ENCODE data around the gene WASHC4.

The WASHC4 gene

DNA sequence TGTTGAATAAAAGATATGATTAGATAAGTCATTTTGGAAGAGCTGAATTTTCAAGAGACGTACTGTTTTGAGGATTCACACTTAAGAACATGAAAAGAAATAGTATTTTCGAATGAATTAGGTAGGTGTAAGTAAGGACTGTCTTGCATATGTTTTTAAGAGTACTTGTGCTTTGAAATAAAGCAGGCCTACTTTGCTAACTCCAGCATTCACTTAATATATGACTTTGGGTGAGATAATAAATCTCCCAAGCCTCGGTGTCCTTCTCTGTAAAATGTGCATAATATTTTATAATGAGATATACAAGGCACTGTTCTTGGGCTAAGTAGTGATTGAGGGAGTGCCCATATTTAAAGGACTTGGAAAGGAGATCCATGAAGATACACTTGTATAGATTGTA is 54.6 kb downstream of the WASHC4 start:
- H3K9me3 ChIP-seq (ENCODE audit: control extremely low read depth in 1 of 5, control insufficient read depth in 4 of 5, insufficient read depth in 2 of 5, low read depth in 1 of 5, low read length in 4 of 5) = no peaks in the 10 kb centered on the region
- no peak for DNase-seq
- H3K4me3 ChIP-seq (ENCODE audit: control insufficient read depth in 1 of 7, extremely low read depth in 1 of 7, insufficient read depth in 4 of 7, low read depth in 2 of 7, low read length in 6 of 7) = no peak overlapping the region
- peak overlapping the region in 1 of 2 experiments; percentile 20 for H3K27ac ChIP-seq (ENCODE audit: insufficient read depth in 1 of 2, low read depth in 1 of 2, low read length in 2 of 2, poor library complexity in 1 of 2, severe bottlenecking in 2 of 2)
- ChIA-PET CTCF (interaction anchor here (1.1 kb wide), 1 partner anchor 25 kb away, joined by 3 read pairs; no protein-coding TSS in a partner anchor), POLR2A (no interaction called here)
- H3K4me1 ChIP-seq (ENCODE audit: control extremely low read depth in 1 of 4, control insufficient read depth in 4 of 4, insufficient read depth in 4 of 4, low read length in 3 of 4) = no peaks in the 10 kb centered on the region
- 100% methylated on average over 2 of the region's 3 CpGs for WGBS (ENCODE audit: insufficient coverage)
- H3K36me3 ChIP-seq (ENCODE audit: control insufficient read depth in 4 of 4, insufficient read depth in 4 of 4, low read length in 3 of 4) = peaks cover 19 to 84% (median 60%) of the 10 kb centered on the region in 4 experiments
- no peaks in the 10 kb centered on the region for H3K27me3 ChIP-seq (replicated peaks in 2 of 5; ENCODE audit: control insufficient read depth in 4 of 5, insufficient read depth in 5 of 5, low read length in 4 of 5)

DNA sequence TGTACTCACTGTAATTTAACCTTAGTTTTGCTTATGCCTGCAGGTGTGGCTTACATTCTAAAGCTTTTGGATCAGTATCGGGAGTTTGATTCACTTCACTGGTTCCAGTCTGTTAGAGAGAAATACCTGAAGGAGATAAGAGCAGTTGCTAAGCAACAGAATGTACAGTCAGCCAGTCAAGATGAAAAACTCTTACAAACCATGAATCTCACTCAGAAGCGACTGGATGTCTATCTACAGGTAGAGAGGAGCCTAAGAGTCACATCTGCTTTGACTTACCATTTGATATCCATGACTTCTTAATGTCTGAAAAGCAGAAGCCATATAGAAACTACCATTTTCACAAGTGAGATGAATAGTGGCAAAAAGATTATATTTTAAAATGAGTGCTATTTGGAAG is 56.5 kb downstream of the WASHC4 start:
- WGBS (ENCODE audit: insufficient coverage) = 100% methylated on average over 1 of the region's 2 CpGs
- Histone ChIP-seq H3K4me1 (ENCODE audit: control extremely low read depth in 1 of 4, control insufficient read depth in 4 of 4, insufficient read depth in 4 of 4, low read length in 3 of 4) (no peaks in the 10 kb centered on the region), H3K27me3 (replicated peaks in 2 of 5; ENCODE audit: control insufficient read depth in 4 of 5, insufficient read depth in 5 of 5, low read length in 4 of 5) (no peaks in the 10 kb centered on the region), H3K27ac (ENCODE audit: insufficient read depth in 1 of 2, low read depth in 1 of 2, low read length in 2 of 2, poor library complexity in 1 of 2, severe bottlenecking in 2 of 2) (no peak overlapping the region), H3K4me3 (ENCODE audit: control insufficient read depth in 1 of 7, extremely low read depth in 1 of 7, insufficient read depth in 4 of 7, low read depth in 2 of 7, low read length in 6 of 7) (no peak overlapping the region), H3K9me3 (ENCODE audit: control extremely low read depth in 1 of 5, control insufficient read depth in 4 of 5, insufficient read depth in 2 of 5, low read depth in 1 of 5, low read length in 4 of 5) (no peaks in the 10 kb centered on the region), H3K36me3 (ENCODE audit: control insufficient read depth in 4 of 4, insufficient read depth in 4 of 4, low read length in 3 of 4) (peaks cover 17 to 78% (median 48%) of the 10 kb centered on the region in 4 experiments)
- ChIA-PET CTCF (no interaction called here), POLR2A (interaction anchor here (0.5 kb wide), 1 partner anchor 24 kb away, joined by 5 read pairs; no protein-coding TSS in a partner anchor)
- DNase-seq = no peak

- POLR2A ChIA-PET = no interaction called here
- CTCF ChIA-PET = interaction anchor here (1.0 kb wide), 1 partner anchor 37 kb away, joined by 3 read pairs; no protein-coding TSS in a partner anchor
- H3K27ac ChIP-seq (ENCODE audit: insufficient read depth in 1 of 2, low read depth in 1 of 2, low read length in 2 of 2, poor library complexity in 1 of 2, severe bottlenecking in 2 of 2) = no peak overlapping the region
- peaks cover 11 to 78% (median 44%) of the 10 kb centered on the region in 4 experiments for H3K36me3 ChIP-seq (ENCODE audit: control insufficient read depth in 4 of 4, insufficient read depth in 4 of 4, low read length in 3 of 4)
- H3K4me1 ChIP-seq (ENCODE audit: control extremely low read depth in 1 of 4, control insufficient read depth in 4 of 4, insufficient read depth in 4 of 4, low read length in 3 of 4) = no peaks in the 10 kb centered on the region
- no peaks in the 10 kb centered on the region for H3K27me3 ChIP-seq (replicated peaks in 2 of 5; ENCODE audit: control insufficient read depth in 4 of 5, insufficient read depth in 5 of 5, low read length in 4 of 5)
- H3K9me3 ChIP-seq (ENCODE audit: control extremely low read depth in 1 of 5, control insufficient read depth in 4 of 5, insufficient read depth in 2 of 5, low read depth in 1 of 5, low read length in 4 of 5) = no peaks in the 10 kb centered on the region
- WGBS (ENCODE audit: insufficient coverage) = 100% methylated on average over 1 of the region's 1 CpG
- no peak for DNase-seq
- no peak overlapping the region for H3K4me3 ChIP-seq (ENCODE audit: control insufficient read depth in 1 of 7, extremely low read depth in 1 of 7, insufficient read depth in 4 of 7, low read depth in 2 of 7, low read length in 6 of 7)
These were observed 59.2 kb downstream of the WASHC4 start for GRCh38 chr12:105166736-105167135.

- POLR2A ChIA-PET = no interaction called here
- H3K9me3 ChIP-seq (ENCODE audit: control extremely low read depth in 1 of 5, control insufficient read depth in 4 of 5, insufficient read depth in 2 of 5, low read depth in 1 of 5, low read length in 4 of 5) = no peaks in the 10 kb centered on the region
- no peak for DNase-seq
- no peak overlapping the region for H3K4me3 ChIP-seq (ENCODE audit: control insufficient read depth in 1 of 7, extremely low read depth in 1 of 7, insufficient read depth in 4 of 7, low read depth in 2 of 7, low read length in 6 of 7)
- H3K4me1 ChIP-seq (ENCODE audit: control extremely low read depth in 1 of 4, control insufficient read depth in 4 of 4, insufficient read depth in 4 of 4, low read length in 3 of 4) = no peaks in the 10 kb centered on the region
- no peak overlapping the region for H3K27ac ChIP-seq (ENCODE audit: insufficient read depth in 1 of 2, low read depth in 1 of 2, low read length in 2 of 2, poor library complexity in 1 of 2, severe bottlenecking in 2 of 2)
- peaks cover 13 to 72% (median 41%) of the 10 kb centered on the region in 4 experiments for H3K36me3 ChIP-seq (ENCODE audit: control insufficient read depth in 4 of 4, insufficient read depth in 4 of 4, low read length in 3 of 4)
- CTCF ChIA-PET = no interaction called here
- H3K27me3 ChIP-seq (replicated peaks in 2 of 5; ENCODE audit: control insufficient read depth in 4 of 5, insufficient read depth in 5 of 5, low read length in 4 of 5) = no peaks in the 10 kb centered on the region
These were observed 59.8 kb downstream of the WASHC4 start for GRCh38 chr12:105167346-105167745.

- Histone ChIP-seq H3K36me3 (ENCODE audit: control insufficient read depth in 4 of 4, insufficient read depth in 4 of 4, low read length in 3 of 4) (peaks cover 11 to 70% (median 39%) of the 10 kb centered on the region in 4 experiments), H3K4me3 (ENCODE audit: control insufficient read depth in 1 of 7, extremely low read depth in 1 of 7, insufficient read depth in 4 of 7, low read depth in 2 of 7, low read length in 6 of 7) (no peak overlapping the region), H3K9me3 (ENCODE audit: control extremely low read depth in 1 of 5, control insufficient read depth in 4 of 5, insufficient read depth in 2 of 5, low read depth in 1 of 5, low read length in 4 of 5) (no peaks in the 10 kb centered on the region), H3K27me3 (replicated peaks in 2 of 5; ENCODE audit: control insufficient read depth in 4 of 5, insufficient read depth in 5 of 5, low read length in 4 of 5) (no peaks in the 10 kb centered on the region), H3K27ac (ENCODE audit: insufficient read depth in 1 of 2, low read depth in 1 of 2, low read length in 2 of 2, poor library complexity in 1 of 2, severe bottlenecking in 2 of 2) (no peak overlapping the region), H3K4me1 (ENCODE audit: control extremely low read depth in 1 of 4, control insufficient read depth in 4 of 4, insufficient read depth in 4 of 4, low read length in 3 of 4) (peaks cover 0 to under 1% (median 0%) of the 10 kb centered on the region in 4 experiments)
- CTCF ChIA-PET = no interaction called here
- POLR2A ChIA-PET = no interaction called here
- DNase-seq = no peak
These were observed 60.5 kb downstream of the WASHC4 start for GRCh38 chr12:105168006-105168405.

DNA sequence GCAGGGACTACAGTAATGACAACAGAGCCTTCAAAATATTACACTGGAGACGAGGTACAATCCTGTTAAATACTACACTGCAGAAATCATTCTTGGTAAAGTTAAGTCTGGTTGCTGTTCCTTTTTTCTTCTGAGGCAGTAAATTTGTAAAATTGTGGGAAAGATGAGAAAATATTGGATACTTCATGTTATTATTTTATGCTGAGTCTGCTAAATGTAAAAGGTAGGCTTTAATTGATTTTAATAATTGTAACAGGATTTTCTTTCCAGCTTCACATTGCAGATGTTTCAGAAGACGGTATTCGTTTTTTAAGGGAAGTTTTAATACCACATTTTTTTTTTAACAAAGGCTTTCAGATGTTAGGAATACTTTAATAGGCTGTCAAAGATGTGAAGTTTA is 62.6 kb downstream of the WASHC4 start:
- H3K36me3 ChIP-seq (ENCODE audit: control insufficient read depth in 4 of 4, insufficient read depth in 4 of 4, low read length in 3 of 4) = peaks cover 8 to 57% (median 27%) of the 10 kb centered on the region in 4 experiments
- no peaks in the 10 kb centered on the region for H3K9me3 ChIP-seq (ENCODE audit: control extremely low read depth in 1 of 5, control insufficient read depth in 4 of 5, insufficient read depth in 2 of 5, low read depth in 1 of 5, low read length in 4 of 5)
- H3K4me3 ChIP-seq (ENCODE audit: control insufficient read depth in 1 of 7, extremely low read depth in 1 of 7, insufficient read depth in 4 of 7, low read depth in 2 of 7, low read length in 6 of 7) = no peak overlapping the region
- CTCF ChIA-PET = interaction anchor here (1.0 kb wide), 1 partner anchor 10 kb away, joined by 3 read pairs; no protein-coding TSS in a partner anchor
- POLR2A ChIA-PET = no interaction called here
- no peak overlapping the region for H3K27ac ChIP-seq (ENCODE audit: insufficient read depth in 1 of 2, low read depth in 1 of 2, low read length in 2 of 2, poor library complexity in 1 of 2, severe bottlenecking in 2 of 2)
- H3K4me1 ChIP-seq (ENCODE audit: control extremely low read depth in 1 of 4, control insufficient read depth in 4 of 4, insufficient read depth in 4 of 4, low read length in 3 of 4) = peaks cover 0 to 10% (median 0%) of the 10 kb centered on the region in 4 experiments
- WGBS (ENCODE audit: insufficient coverage) = 83% methylated on average over 1 of the region's 3 CpGs
- no peak for DNase-seq
- H3K27me3 ChIP-seq (replicated peaks in 2 of 5; ENCODE audit: control insufficient read depth in 4 of 5, insufficient read depth in 5 of 5, low read length in 4 of 5) = no peaks in the 10 kb centered on the region

DNA sequence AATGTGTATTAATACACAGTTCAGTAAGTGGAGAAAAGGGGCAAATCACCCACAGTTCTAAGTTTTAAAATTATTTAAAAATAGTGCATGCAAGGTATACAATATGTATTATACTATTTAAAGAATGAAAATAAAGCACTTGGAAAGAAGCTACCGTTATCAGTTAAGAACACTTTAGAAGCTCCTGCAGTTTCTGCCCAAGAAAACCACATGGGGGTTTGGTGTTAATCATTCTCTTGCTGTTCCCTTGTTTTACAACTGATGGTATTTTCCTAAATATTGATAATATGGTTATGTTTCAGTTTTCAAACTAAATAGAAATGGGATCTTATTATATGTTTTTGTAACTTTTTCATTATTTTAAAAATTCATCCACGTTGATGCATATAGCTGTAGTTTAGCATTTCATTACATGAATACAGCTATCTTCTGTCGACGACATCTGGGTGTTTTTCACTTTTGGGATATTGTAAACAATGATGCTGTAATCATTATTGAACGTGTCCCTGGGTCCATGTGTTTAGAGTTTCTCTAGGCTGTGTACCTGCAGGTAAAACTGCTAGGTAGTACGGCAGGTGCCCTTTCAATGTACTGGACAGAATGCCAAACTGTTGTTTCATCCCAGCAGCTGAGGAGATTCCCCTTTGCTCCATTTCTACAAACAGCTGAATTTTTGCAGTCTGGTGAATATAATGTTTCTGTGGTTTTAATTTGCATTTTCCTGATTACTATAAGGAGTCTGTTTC is 64.3 kb downstream of the WASHC4 start:
- CTCF ChIA-PET = no interaction called here
- 100% methylated on average over 2 of the region's 6 CpGs for WGBS (ENCODE audit: insufficient coverage)
- Histone ChIP-seq H3K36me3 (ENCODE audit: control insufficient read depth in 4 of 4, insufficient read depth in 4 of 4, low read length in 3 of 4) (peaks cover 5 to 50% (median 27%) of the 10 kb centered on the region in 4 experiments), H3K27ac (ENCODE audit: insufficient read depth in 1 of 2, low read depth in 1 of 2, low read length in 2 of 2, poor library complexity in 1 of 2, severe bottlenecking in 2 of 2) (no peak overlapping the region), H3K9me3 (ENCODE audit: control extremely low read depth in 1 of 5, control insufficient read depth in 4 of 5, insufficient read depth in 2 of 5, low read depth in 1 of 5, low read length in 4 of 5) (no peaks in the 10 kb centered on the region), H3K27me3 (replicated peaks in 2 of 5; ENCODE audit: control insufficient read depth in 4 of 5, insufficient read depth in 5 of 5, low read length in 4 of 5) (no peaks in the 10 kb centered on the region), H3K4me3 (ENCODE audit: control insufficient read depth in 1 of 7, extremely low read depth in 1 of 7, insufficient read depth in 4 of 7, low read depth in 2 of 7, low read length in 6 of 7) (no peak overlapping the region), H3K4me1 (ENCODE audit: control extremely low read depth in 1 of 4, control insufficient read depth in 4 of 4, insufficient read depth in 4 of 4, low read length in 3 of 4) (peaks cover 0 to 10% (median 2%) of the 10 kb centered on the region in 4 experiments)
- DNase-seq = peak; percentile 4 to 41 (median 21)
- POLR2A ChIA-PET = no interaction called here

Data from common myeloid progenitor, CD34-positive (primary cell).